GM18873 (cell line): ENCODE results near the gene SPATA1.
A peak's percentile ranks its signal among the peaks of the same experiment; 100 is the strongest.

Source experiments
- ATAC-seq: cut with Tn5 transposase; IDR thresholded peaks from one replicate; pipeline ENCODE4 v1.9.1; 2021; ENCODE audit warnings: mild to moderate bottlenecking, moderate library complexity, moderate number of reproducible peaks; ENCODE audit not compliant: unreplicated experiment, low FRiP score

Gene SPATA1, protein sequence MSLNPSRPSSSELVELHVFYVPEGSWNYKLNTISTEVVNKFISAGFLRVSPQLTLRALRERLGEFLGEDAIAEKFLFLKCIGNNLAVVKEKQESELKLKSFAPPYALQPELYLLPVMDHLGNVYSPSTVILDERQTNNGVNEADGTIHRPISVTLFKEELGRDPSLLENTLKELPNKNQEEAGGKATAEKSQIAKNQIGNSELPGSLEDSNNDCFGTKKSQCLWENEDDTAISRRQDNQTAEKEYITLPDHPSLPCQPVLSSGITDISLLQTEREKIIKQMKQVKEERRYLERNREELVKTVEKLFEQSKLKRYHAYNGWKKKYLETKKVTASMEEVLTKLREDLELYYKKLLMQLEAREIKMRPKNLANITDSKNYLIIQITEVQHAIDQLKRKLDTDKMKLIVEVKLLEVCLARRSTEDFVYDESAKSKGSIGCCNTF

DNA sequence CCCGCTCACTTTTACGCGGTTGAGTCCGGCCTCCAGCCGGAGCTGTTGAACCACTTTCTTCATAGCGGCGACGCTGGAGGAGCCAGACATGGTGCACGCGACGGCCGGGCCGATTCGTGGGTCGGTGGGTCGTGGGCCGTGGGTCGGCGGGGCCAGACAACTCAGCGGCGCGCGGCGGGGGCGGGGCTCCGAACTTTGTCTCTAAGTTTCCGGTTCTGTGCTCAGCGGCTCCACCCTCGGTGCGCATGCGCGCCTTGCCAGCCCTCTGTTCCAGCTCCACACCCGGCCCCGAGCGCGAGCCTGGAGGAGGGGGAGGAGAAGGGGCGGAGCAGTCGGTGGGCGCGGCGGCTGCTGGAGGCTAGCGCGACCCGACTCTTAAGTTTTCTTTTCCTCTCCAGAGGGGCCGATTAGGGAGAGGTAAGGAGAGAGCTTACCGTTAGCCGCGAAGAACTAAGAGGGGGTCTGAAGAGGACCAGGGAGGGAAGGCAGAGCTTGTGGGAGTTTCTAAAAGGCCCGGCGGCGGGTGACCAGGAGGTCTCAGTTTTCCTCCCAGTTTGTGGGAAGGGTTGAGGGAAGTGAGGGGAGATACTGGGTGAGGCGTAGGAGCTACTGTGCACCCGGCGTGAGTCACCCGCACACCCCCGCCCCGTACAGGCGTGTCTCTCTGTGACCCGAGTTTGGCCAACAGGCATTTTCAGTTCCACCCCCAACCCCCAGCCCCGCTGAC is at the start of gene SPATA1, which contains the start of gene GNG5:
Gene SPATA1, plus strand, starts transcription at position 385 of the 727 bp plus-strand sequence. CDS start 9,974 bp downstream, outside the sequence.
Gene GNG5, minus strand, starts transcription at position 580 of the 727 bp plus-strand sequence. Its CDS starts 490 bp downstream, at position 90.
- ATAC-seq = peak; percentile 76

DNA sequence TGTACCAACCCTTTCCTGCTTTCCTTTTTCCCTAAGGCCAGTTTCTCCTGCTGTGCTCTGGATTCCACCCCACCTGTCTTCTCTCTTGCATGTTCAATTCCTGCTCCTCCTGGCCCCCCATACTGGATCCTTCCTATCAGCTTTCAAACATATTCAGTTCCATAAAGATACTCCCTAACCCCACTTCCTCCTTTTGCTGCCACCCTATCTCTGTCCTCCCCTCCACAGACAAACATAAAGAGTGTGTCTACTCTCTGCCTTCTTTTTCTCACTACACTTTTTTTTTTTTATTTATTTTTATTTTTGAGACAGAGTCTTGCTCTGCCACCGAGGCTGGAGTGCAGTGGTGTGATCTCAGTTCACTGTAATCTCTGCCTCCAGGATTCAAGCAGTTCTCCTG is 44.1 kb upstream of the SPATA1 start:
- ATAC-seq = no peak

DNA sequence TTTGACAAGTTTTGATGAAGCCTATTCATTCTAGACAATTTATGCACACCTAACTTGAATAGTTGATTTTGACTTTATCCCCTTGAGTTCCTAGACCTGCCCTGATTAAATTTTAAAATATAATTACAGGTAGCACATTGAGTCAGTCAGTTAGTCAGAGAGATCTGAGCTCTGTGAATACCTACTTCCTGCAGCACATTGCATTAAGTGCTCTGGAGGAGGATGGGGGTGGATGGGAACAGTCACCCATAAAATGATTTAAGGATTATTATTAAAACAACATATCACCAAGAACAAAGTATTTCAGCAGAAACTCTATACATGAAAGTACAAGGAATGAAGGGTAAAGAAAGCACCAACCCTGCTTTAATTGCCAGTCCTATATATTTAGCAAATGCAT is 38.9 kb upstream of the SPATA1 start:
- no peak for ATAC-seq

DNA sequence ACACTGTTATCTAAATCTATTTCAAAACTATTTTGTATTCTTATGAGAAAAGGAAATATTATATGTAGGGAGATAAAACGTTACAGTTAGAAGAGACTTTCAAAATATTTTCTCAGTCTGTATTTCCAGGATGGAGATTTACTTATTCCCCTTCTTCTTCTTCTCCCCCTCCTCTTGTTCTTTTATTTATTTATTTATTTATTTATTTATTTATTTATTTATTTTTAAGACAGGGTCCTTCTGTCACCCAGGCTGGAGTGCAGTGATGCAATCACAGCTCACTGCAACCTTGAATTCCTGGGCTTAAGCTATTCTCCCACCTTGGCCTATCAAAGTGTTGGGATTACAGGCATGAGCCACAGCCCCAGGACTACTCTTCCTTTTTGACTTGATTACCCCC is 30.0 kb upstream of the SPATA1 start:
- no peak for ATAC-seq

DNA sequence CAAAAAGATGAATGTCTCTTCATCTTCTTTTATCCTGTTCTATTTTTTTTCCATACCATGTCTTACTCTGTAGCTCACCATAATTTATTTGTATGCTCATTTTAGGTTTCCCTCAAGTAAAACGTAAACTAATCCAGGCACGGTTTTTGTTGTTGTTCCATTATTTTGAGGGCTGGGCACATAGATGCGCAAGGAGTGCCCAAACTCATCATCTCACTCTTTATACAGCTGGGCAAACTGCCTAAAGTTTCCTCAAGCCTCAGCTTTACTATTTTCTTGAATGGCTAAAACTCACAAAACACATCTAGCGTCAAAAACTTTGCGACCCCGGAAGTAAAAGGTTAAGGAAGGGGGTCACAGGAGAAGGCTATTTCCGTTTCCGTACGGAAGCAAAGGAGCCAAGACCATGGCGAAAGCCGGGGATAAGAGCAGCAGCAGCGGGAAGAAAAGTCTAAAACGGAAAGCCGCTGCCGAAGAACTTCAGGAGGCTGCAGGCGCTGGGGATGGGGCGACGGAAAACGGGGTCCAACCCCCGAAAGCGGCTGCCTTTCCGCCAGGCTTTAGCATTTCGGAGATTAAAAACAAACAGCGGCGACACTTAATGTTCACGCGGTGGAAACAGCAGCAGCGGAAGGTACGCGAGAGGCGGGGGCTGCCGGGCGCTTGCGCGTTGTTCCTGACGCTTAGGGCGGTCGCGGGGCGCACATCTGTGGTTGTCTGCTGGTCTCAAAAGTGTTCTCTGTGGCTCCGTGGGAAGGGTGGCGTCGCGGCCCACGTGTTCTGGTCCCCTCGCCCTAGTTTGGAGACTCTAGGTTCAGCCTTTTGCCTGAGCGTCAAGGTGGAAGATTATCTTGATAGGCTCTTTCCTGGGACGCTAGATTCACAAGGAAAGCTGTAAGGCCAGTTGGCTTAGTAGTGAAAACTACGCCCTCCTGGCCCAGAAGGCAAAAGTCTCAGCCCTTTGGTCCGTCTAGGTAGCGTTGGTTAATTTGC is 27.0 kb upstream of the SPATA1 start, which contains the start of gene RPF1:
Gene RPF1, plus strand, starts transcription at position 391 of the 993 bp plus-strand sequence. Its CDS starts 16 bp downstream, at position 407.
- ATAC-seq = peak; percentile 84

DNA sequence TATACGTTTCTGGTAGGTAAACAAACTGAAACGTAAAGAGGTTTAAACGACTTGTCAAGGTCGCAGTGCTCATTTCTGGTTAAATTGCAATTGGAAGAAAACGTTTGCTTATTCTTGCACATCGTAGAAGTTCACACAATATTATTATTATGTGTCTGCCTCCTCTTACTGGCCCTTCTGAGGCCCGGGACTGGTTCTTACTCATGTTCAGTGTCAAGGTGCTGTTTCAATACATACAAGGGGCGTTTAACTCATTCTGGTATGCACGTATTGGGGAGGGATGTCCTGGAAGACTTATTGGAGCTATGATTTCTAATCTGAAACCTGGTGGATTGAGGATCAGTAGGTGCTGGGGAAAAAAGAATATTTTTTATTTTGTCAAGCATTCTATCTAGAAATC is 26.2 kb upstream of the SPATA1 start:
- ATAC-seq = no peak

DNA sequence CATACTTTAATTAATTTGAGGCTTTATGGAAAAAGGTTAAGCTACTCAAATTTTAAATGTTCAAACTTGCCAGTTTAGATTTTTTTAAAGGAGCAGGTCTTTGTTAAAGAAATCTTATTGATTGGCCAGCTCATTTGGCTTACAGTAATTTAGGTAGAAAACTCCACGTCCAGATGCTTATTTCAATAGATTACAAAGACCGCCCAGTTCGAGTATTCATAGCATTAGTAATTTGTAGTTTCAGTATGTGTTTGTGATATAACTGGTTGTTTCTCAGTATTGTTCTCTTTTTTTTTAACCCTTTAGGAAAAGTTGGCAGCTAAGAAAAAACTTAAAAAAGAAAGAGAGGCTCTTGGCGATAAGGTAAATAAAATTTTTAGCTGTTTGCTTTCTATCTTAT is 25.5 kb upstream of the SPATA1 start:
- no peak for ATAC-seq

DNA sequence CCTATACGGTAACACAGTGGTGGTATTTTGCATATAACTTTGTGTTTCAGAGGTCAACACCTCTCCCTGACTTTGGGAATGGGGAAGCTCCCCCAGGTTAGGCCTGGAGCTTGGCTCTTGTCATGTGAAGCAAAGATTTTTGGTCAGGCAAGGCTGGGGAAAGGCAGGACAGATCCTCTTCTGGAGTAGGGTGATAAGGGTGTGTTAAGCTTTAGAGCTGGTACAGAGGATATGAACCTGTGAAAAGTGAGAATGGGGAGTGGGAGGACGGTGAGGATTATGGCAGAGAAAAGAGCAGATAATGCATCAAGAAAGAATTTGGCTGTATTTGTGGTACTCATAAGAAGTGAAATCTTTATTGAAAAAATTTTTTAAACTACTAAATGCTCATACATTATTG is 24.9 kb upstream of the SPATA1 start:
- ATAC-seq = no peak

DNA sequence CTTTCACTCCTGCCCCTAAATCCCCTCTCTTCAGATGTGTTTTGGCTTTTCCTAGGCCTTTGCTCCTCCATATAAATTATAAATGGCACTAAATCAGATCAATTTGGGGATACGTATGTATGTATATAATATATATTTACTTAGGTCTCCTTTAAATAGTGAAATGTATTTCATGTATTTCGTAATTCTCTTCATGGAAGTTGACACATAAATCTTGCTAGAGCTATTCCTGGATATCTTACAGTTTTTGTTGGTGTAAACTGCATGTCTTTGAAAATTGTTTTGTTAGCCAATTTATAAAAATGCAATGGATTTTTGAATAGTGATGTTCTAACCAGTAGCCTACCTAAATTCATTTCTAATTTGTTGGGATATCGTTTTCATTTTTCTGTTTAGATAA is 18.1 kb upstream of the SPATA1 start:
- ATAC-seq = no peak

DNA sequence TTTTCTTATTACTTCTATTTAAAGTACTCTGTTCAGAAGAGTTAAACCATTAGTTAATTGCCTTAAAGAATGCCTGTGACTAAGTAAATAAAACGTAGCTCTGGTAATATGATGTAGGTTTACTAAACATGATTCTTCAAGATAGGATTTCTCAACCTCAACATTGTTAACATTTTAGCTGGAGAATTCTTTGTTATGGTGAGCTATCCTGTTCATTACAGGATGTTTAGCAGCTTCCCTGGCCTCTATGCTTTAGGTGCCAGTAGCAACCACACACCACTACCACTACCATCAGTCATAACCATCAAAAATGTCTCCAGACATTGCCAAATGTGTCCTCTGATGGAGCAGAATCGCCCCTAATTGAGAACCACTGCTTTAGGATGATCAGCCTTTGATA is 16.4 kb upstream of the SPATA1 start:
- no peak for ATAC-seq

DNA sequence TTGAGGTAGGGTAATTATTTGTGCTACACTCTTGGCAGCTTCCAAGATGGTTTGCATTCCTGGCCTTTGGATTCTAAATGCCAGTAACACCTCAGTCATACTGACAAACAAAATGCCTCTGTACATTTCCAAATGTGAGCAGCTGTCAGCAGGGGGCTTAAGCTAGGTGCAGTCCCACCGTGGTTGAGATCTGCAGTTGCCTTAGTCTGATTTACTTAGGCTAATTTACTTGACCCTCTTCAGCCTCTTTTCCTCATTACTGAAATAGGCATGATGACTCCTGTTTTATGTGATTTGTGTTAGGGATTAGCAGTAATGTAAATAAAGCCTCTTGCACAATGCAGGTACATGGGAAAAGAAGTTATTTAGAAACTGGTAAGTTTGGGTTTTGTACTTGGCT is 13.5 kb upstream of the SPATA1 start:
- no peak for ATAC-seq

DNA sequence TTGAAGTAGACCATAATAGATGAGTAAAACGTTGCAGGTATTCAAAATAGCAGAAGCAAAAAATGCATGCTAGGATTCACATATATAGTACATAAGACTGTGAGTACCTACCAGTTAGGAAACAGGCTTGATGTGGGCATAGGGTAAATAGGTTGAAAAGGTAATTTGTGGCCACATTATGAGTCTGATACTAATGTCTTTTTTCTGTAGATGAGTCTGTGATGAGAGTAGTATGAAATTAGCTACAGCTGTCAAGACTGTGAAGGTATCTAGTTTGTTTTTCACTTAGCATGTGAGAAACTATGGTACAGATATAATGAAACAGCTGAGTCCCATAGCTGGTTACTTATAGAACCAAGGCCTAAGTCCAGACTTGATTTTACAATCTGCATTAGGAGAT is 12.4 kb upstream of the SPATA1 start:
- no peak for ATAC-seq

DNA sequence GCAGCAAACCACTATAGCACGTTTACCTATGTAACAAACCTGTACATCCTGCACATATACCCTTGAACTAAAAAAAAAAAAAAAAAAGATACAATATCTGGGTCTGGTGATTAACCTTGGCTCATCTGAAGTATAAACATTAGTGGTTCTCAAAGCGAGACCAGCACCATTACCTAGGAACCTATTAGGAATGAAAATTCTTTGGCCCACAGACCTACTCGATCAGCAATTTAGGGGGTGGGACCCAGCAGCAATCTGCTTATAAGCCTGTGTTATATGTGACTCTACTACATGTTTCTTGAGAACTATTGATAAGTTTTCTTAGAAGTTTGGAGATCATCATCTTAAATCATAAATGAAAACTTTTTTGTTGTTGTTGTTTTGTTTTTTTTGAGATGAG is 9.7 kb upstream of the SPATA1 start:
- ATAC-seq = no peak

DNA sequence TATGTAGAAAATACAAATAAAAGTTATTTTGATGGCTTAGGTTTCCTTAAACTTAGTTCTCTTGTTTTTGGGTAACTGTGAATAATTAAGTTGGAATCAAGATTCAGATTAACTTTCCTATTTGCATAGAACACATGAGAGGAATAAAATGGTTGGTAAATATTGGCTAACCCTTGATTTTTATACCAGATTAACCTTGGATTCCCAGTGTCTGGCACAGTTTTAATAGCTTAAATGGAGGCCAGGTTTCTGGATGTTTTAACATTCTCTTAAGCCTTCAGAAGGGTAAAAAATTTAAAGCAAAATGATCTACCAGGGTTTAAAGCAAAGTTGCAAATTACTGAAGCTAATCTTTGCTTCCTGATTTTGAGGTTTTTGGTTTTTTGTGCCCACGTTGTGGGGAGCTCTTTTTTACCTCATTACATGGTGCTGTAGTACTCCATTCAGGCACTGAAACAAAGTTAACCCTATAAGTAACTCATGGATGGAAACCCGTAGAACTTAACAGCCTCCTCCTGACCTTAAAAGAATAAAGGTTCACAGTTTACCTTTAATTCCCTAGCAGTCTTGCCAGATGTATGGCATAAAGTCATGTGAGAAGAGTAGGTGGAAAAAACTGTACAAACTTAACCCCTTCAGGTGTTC is 8.4 kb upstream of the SPATA1 start:
- no peak for ATAC-seq

DNA sequence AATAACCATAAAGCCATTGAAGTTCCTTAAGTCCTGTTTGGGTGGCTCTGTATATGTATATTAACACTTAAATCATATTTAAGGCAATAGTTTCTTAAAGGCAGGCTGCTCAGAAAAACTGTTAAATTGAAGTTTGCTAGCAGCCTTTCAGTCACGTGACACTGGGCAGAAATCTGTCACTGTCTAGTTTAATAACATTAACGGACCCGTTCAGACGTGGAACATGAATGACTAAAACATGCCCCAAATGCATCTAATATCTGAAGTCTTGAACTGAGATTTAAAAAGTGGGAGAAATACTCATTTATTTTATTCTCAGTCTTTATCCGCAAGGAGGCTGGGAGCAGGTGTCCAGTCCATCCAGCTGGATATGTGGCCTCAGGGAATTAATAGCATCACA is 3.3 kb upstream of the SPATA1 start:
- no peak for ATAC-seq

DNA sequence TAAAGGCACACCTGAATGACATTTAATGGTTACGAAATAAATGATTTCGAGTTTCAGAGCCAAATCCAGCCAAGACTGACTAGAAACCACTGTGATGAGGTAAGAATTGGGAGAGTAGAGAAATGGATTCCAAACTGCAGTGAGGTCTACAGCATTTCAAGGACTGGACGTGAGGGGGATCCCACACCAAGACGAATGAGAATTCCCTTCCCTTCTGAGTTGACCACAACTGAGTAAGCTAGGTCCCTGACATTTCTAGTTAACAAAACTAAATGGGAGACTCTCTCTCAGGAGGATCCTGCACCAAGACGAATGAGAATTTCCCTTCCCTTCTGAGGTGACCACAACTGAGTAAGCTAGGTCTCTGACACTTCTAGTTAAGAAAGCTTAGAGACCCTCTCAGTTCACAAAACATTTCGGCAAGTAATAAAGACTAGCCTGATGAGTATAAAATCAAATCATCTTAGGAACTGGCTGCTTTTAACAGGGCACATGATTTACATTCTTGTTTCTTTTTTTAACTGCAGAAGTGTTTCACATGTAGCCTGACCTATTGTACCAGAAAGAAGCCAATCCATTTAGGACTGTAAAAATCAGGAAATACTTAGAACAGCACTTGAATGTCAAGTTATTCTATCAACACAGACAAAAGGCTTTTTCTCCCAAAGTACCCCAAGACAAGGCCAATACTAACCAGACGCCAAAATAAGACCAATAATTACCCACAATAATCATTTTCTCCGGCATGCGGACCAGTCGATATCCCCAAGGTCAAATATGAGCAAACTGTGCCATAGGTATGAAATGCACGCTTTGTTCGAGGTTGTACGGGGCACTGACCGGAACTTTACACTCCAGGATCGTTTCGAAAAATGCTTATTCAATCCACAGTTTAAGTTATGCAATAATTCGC is 1.4 kb upstream of the SPATA1 start:
- no peak for ATAC-seq

DNA sequence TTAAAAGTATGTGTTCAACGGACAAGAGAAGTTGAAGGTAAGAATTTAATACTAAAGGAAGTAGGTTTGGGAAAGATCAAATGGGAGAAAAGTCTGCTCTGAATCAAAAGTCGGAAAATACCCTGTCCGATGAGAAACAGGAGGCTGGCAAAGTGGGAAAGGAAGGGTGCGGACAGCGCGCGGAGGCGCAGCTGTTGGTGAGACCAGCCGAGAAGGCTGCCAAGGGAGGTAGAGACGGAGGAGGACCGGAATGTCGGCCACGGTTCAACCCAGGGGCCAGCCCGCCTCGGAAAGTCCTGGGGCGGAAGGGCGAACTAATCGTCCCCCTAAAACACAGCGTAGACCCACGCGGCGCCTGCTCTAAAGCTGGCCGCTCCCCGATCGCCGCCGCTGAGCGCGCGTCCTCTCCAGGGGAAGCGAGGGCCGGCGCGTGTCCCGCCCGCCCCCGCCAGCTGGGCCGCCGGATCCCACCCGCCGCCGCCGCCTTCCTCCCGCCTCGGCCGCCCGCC is 639 bp upstream of the SPATA1 start:
- peak; percentile 21 for ATAC-seq

DNA sequence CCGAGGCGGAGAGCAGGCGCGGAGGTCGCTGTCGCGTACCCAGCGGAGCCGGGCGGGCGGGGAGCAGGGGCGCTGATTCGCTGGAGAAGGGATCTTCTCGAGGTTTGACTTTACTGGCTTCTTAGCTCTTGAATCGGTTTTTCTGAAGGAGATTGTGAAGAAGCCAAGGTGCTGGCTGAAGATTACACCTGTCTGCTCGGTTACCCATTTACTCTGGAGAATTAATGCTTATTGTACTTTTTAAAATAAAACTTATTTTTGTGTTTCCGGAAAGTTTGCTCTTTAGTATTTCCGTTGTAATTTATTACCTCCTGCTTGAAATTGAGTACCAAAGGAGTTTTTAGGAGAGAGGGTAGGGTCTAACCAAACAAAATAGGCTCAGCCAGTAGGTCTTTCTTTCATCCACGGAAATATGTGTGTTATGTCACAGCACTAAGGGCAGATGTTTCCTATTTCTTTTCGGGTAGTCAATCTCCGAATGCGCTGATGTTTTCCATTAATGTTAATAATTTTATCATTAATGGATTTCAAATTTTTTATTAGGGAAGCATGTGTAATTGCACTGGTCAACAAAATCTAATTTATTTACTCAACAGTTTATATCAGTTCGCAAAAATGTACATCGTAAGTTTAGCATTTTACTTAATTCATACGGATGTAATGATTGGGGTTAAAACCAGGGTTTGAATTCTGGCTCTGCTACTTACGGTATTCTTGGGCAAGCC is 705 bp downstream of the SPATA1 start:
- no peak for ATAC-seq
